ENCODE data around the gene CALCOCO1. TPM values are rescaled to one million over a fixed set of nuclear protein-coding genes. Genes with fewer than 3 reads are reported as not detected.

CALCOCO1 gene
- total and polyA plus RNA-seq, 10 of the 15 experiments (the other 5 are each of a cell fraction or from before 2014, with no cell fraction given): 2.8 to 55.9 (median 13.7) TPM

DNA sequence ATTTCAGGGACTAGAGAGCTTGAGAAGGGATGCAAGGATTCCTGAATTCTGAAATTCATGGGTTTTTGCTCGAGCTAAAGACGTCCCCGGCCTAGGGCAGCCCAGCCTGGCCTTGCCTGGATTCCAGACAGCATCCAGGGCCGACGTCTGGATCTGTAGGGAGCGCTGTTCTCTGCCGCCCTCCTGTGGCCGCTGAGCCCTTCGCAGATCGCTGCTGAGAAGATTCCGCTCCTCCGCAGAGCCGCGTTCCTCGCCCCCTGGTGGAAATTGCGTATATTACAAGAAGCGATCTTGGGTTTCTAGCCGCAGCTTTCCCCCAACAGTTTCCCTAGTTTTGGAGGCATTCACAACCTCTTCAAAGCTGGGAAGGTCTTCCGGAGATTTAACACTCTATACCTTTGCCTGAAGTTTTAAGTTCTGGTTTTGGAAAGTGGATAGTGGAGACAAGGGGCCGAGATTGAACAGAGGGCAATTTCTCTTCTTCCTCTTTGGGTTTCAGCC lies 19.4 kb upstream of the CALCOCO1 start (continued):
- no peak for TF ChIP-seq TBL1XR1 (IDR thresholded peaks at IDR 0.05; ENCODE audit: low read depth, low read length)
- no peak for TF ChIP-seq STAT1 (conservative IDR thresholded peaks at IDR 0.05)
- peak; percentile 40; the same call in 1 of the 2 replicates for TF ChIP-seq EED (IDR thresholded peaks at IDR 0.05; ENCODE audit: low read depth)
- peak; percentile 54; the same call in 1 of the 2 replicates for TF ChIP-seq FOXM1 (IDR thresholded peaks at IDR 0.05; ENCODE audit: low read depth, low read length)
- TF ChIP-seq POLR2A (IDR thresholded peaks at IDR 0.05; ENCODE audit: low read depth, low read length): no peak
- TF ChIP-seq, protein P1, sequence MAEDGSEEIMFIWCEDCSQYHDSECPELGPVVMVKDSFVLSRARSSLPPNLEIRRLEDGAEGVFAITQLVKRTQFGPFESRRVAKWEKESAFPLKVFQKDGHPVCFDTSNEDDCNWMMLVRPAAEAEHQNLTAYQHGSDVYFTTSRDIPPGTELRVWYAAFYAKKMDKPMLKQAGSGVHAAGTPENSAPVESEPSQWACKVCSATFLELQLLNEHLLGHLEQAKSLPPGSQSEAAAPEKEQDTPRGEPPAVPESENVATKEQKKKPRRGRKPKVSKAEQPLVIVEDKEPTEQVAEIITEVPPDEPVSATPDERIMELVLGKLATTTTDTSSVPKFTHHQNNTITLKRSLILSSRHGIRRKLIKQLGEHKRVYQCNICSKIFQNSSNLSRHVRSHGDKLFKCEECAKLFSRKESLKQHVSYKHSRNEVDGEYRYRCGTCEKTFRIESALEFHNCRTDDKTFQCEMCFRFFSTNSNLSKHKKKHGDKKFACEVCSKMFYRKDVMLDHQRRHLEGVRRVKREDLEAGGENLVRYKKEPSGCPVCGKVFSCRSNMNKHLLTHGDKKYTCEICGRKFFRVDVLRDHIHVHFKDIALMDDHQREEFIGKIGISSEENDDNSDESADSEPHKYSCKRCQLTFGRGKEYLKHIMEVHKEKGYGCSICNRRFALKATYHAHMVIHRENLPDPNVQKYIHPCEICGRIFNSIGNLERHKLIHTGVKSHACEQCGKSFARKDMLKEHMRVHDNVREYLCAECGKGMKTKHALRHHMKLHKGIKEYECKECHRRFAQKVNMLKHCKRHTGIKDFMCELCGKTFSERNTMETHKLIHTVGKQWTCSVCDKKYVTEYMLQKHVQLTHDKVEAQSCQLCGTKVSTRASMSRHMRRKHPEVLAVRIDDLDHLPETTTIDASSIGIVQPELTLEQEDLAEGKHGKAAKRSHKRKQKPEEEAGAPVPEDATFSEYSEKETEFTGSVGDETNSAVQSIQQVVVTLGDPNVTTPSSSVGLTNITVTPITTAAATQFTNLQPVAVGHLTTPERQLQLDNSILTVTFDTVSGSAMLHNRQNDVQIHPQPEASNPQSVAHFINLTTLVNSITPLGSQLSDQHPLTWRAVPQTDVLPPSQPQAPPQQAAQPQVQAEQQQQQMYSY (CRISPR knock-in tag; IDR thresholded peaks at IDR 0.05): no peak
- TF ChIP-seq LARP7 (IDR thresholded peaks at IDR 0.05): peak; percentile 35; the same call in 1 of the 2 replicates
- peak; percentile 40; the same call in 1 of the 2 replicates for TF ChIP-seq NBN (IDR thresholded peaks at IDR 0.05)
- TF ChIP-seq ATF7 (IDR thresholded peaks at IDR 0.05; ENCODE audit: low read depth): no peak
- no peak for TF ChIP-seq SREBF2 (IDR thresholded peaks at IDR 0.05; ENCODE audit: low read length)
- TF ChIP-seq IKZF1 (conservative IDR thresholded peaks at IDR 0.05): peak; percentile 79
- TF ChIP-seq HDAC2 (IDR thresholded peaks at IDR 0.05): no peak
- TF ChIP-seq ZNF24 (IDR thresholded peaks at IDR 0.05): no peak
- 0 out of 2 replicates have a peak, but pooled peaks have one; percentile 8 for TF ChIP-seq PAX5 (IDR thresholded peaks at IDR 0.05; ENCODE audit: borderline replicate concordance, low read depth, low read length)
- TF ChIP-seq ZNF207 (IDR thresholded peaks at IDR 0.05; ENCODE audit: borderline replicate concordance): no peak
- TF ChIP-seq, protein P2, sequence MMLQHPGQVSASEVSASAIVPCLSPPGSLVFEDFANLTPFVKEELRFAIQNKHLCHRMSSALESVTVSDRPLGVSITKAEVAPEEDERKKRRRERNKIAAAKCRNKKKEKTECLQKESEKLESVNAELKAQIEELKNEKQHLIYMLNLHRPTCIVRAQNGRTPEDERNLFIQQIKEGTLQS (IDR thresholded peaks at IDR 0.05; ENCODE audit: borderline replicate concordance, extremely low read depth, low read depth, low read length): peak; percentile 60; the same call in 1 of the 2 replicates
- TF ChIP-seq CHD2 (IDR thresholded peaks at IDR 0.05; ENCODE audit: borderline replicate concordance, low read depth, low read length): peak; percentile 39; the same call in 1 of the 2 replicates
- no peak for TF ChIP-seq KAT2A (conservative IDR thresholded peaks at IDR 0.05; ENCODE audit: control insufficient read depth, low read depth, low read length)
- no peak for TF ChIP-seq SIN3A (IDR thresholded peaks at IDR 0.05; ENCODE audit: low read depth, low read length)
- peak; percentile 65 for TF ChIP-seq RUNX3 (IDR thresholded peaks at IDR 0.05; ENCODE audit: low read length)
- TF ChIP-seq POU2F2 (IDR thresholded peaks at IDR 0.05; ENCODE audit: borderline replicate concordance, low read depth, low read length): peak; percentile 82; the same call in 2 of the 3 replicates
- TF ChIP-seq ZNF384 (IDR thresholded peaks at IDR 0.05; ENCODE audit: borderline replicate concordance, low read depth, low read length): no peak
- peak; percentile 87 for TF ChIP-seq RAD21 (IDR thresholded peaks at IDR 0.05; ENCODE audit: insufficient read depth, low read depth, low read length)
- TF ChIP-seq, protein P3, sequence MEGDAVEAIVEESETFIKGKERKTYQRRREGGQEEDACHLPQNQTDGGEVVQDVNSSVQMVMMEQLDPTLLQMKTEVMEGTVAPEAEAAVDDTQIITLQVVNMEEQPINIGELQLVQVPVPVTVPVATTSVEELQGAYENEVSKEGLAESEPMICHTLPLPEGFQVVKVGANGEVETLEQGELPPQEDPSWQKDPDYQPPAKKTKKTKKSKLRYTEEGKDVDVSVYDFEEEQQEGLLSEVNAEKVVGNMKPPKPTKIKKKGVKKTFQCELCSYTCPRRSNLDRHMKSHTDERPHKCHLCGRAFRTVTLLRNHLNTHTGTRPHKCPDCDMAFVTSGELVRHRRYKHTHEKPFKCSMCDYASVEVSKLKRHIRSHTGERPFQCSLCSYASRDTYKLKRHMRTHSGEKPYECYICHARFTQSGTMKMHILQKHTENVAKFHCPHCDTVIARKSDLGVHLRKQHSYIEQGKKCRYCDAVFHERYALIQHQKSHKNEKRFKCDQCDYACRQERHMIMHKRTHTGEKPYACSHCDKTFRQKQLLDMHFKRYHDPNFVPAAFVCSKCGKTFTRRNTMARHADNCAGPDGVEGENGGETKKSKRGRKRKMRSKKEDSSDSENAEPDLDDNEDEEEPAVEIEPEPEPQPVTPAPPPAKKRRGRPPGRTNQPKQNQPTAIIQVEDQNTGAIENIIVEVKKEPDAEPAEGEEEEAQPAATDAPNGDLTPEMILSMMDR (IDR thresholded peaks at IDR 0.05 in 2 of 3, conservative IDR thresholded peaks at IDR 0.05 in 1 of 3; ENCODE audit: control insufficient read depth in 2 of 3, extremely low read depth in 1 of 3, insufficient read depth in 1 of 3, low read depth in 3 of 3, low read length in 3 of 3): peak; percentile 100; a peak in 5 of 6 replicates
- no peak for TF ChIP-seq POLR2AphosphoS5 (IDR thresholded peaks at IDR 0.05; ENCODE audit: low read length)
- TF ChIP-seq, protein P4, sequence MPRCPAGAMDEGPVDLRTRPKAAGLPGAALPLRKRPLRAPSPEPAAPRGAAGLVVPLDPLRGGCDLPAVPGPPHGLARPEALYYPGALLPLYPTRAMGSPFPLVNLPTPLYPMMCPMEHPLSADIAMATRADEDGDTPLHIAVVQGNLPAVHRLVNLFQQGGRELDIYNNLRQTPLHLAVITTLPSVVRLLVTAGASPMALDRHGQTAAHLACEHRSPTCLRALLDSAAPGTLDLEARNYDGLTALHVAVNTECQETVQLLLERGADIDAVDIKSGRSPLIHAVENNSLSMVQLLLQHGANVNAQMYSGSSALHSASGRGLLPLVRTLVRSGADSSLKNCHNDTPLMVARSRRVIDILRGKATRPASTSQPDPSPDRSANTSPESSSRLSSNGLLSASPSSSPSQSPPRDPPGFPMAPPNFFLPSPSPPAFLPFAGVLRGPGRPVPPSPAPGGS (IDR thresholded peaks at IDR 0.05; ENCODE audit: borderline replicate concordance, insufficient read depth, low read depth, low read length, poor library complexity, severe bottlenecking): no peak

All from GM12878 (cell line).